HepG2 (cell line): ENCODE results near the gene EEF1A2. TPM values are rescaled to one million over a fixed set of nuclear protein-coding genes. Genes with fewer than 3 reads are reported as not detected.

Source experiments
- ADNP ChIP-seq: sonication (generic); formaldehyde crosslinking; IDR thresholded peaks from 2 replicates; pipeline ENCODE4 v1.4.0; 2020; ENCODE audit warnings: missing genetic modification reagents
- CENPBD1 ChIP-seq: sonication (generic); formaldehyde crosslinking; IDR thresholded peaks from 2 replicates; pipeline ENCODE4 v1.8.0; 2022; ENCODE audit warnings: missing genetic modification reagents, low read depth, mild to moderate bottlenecking, borderline replicate concordance
- DR1 ChIP-seq: sonication (generic); formaldehyde crosslinking; IDR thresholded peaks from 2 replicates; pipeline ENCODE4 v1.8.0; 2021; ENCODE audit warnings: mild to moderate bottlenecking, missing genetic modification reagents, inconsistent platforms
- HMGXB3 ChIP-seq: sonication (generic); formaldehyde crosslinking; IDR thresholded peaks from 2 replicates; pipeline ENCODE4 v1.4.0; 2020; ENCODE audit warnings: missing genetic modification reagents, borderline replicate concordance
- JUND ChIP-seq: sonication (generic); formaldehyde crosslinking; IDR thresholded peaks from 2 replicates; pipeline ENCODE4 v1.8.0; 2022; ENCODE audit warnings: mild to moderate bottlenecking, missing genetic modification reagents
- MAF1 ChIP-seq: sonication (generic); formaldehyde crosslinking; IDR thresholded peaks from 2 replicates; pipeline ENCODE4 v1.5.0; 2020; ENCODE audit warnings: missing genetic modification reagents, borderline replicate concordance
- MLXIP ChIP-seq: sonication (generic); formaldehyde crosslinking; IDR thresholded peaks from 2 replicates; pipeline ENCODE4 v1.9.0; 2021; ENCODE audit warnings: missing genetic modification reagents, borderline replicate concordance
- PCBP2 ChIP-seq: fragments of 200-400 bp; formaldehyde crosslinking; optimal IDR thresholded peaks from 2 replicates; pipeline ENCODE3; 2018; ENCODE audit warnings: low read length, low read depth; ENCODE audit not compliant: poor library complexity, severe bottlenecking
- PREB ChIP-seq: sonication (generic); formaldehyde crosslinking; IDR thresholded peaks from 2 replicates; pipeline ENCODE4 v1.4.0; 2020; ENCODE audit warnings: missing genetic modification reagents
- RARA ChIP-seq: IDR thresholded peaks from 2 replicates; pipeline ENCODE4 v1.6.1; 2016; ENCODE audit warnings: missing genetic modification reagents, missing compliant biosample characterization
- RELA ChIP-seq: sonication (generic); formaldehyde crosslinking; IDR thresholded peaks from 2 replicates; pipeline ENCODE4 v1.4.0; 2020; ENCODE audit warnings: missing genetic modification reagents
- SMC3 ChIP-seq: IDR thresholded peaks from 2 replicates; pipeline ENCODE4 v1.6.1; 2011; ENCODE audit warnings: low read length, improper control_type of control experiment
- ZBTB38 ChIP-seq: sonication (generic); formaldehyde crosslinking; IDR thresholded peaks from 2 replicates; pipeline ENCODE4 v1.5.1; 2020; ENCODE audit warnings: mild to moderate bottlenecking, missing genetic modification reagents
- ZMYM4 ChIP-seq: sonication (generic); formaldehyde crosslinking; IDR thresholded peaks from 2 replicates; pipeline ENCODE4 v1.8.1; 2023; ENCODE audit warnings: mild to moderate bottlenecking, missing genetic modification reagents
- ZNF652 ChIP-seq: IDR thresholded peaks from 2 replicates; pipeline ENCODE4 v1.6.1; 2016; ENCODE audit warnings: low read depth, borderline replicate concordance
- ZNF7 ChIP-seq: IDR thresholded peaks from 2 replicates; pipeline ENCODE4 v1.6.1; 2016; ENCODE audit warnings: missing biosample characterization, missing genetic modification reagents
- ZNF83 ChIP-seq: sonication (generic); formaldehyde crosslinking; IDR thresholded peaks from 2 replicates; pipeline ENCODE4 v1.4.0; 2020; ENCODE audit warnings: missing genetic modification reagents, mild to moderate bottlenecking, borderline replicate concordance
- ZNF891 ChIP-seq: sonication (generic); formaldehyde crosslinking; IDR thresholded peaks from 2 replicates; pipeline ENCODE4 v1.5.0; 2020; ENCODE audit warnings: mild to moderate bottlenecking, missing genetic modification reagents
- polyA plus RNA-seq, 8 experiments: library from polyadenylated mRNA; depleted of rRNA in 3 of 8; stranded (reverse) in 7 of 8; unstranded in 1 of 8; fragments of >200 nt; fragmentation: Illumina TruSeq in 4 of 8; extraction: Trizol in 4 of 8; gene quantifications; 2 replicates each; pipeline versions ENCODE4 v1.2.1 to v1.2.3, GENCODE V29; 2011 to 2016; ENCODE audit warnings: low read depth in 4 of 8, missing spikeins in 1 of 8, mixed read lengths in 1 of 8; ENCODE audit not compliant: insufficient read depth in 1 of 8
- total RNA-seq, 5 experiments: library from RNA; depleted of rRNA; stranded (reverse); fragments of >200 nt; fragmentation: Illumina TruSeq; extraction: Trizol; gene quantifications; 2 replicates each; pipeline ENCODE4 v1.2.3, GENCODE V29; 2016; ENCODE audit warnings: low read depth in 1 of 5
- TF ChIP-seq, protein P1 (sequence below): sonication (generic); formaldehyde crosslinking; conservative IDR thresholded peaks from 2 replicates; pipeline ENCODE4 v1.8.1; 2023; ENCODE audit warnings: missing genetic modification reagents

The EEF1A2 gene
- total and polyA plus RNA-seq, 2 of the 13 experiments (the other 11 are each of a cell fraction or from before 2014, with no cell fraction given), result 0.44 to 0.87 TPM

GRCh38 chr20:63537525-63538203 lies 38.8 kb upstream of the EEF1A2 start (continued):
- no peak for TF ChIP-seq MLXIP
- peak; percentile 70; the same call in 1 of the 2 replicates for TF ChIP-seq ADNP
- TF ChIP-seq, protein P1, sequence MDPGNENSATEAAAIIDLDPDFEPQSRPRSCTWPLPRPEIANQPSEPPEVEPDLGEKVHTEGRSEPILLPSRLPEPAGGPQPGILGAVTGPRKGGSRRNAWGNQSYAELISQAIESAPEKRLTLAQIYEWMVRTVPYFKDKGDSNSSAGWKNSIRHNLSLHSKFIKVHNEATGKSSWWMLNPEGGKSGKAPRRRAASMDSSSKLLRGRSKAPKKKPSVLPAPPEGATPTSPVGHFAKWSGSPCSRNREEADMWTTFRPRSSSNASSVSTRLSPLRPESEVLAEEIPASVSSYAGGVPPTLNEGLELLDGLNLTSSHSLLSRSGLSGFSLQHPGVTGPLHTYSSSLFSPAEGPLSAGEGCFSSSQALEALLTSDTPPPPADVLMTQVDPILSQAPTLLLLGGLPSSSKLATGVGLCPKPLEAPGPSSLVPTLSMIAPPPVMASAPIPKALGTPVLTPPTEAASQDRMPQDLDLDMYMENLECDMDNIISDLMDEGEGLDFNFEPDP (CRISPR knock-in tag), result no peak
- TF ChIP-seq MAF1 (CRISPR knock-in tag), result peak; percentile 79; the same call in 1 of the 2 replicates
- no peak for TF ChIP-seq ZNF652 (CRISPR knock-in tag)
- TF ChIP-seq ZBTB38 (CRISPR knock-in tag), result peak; percentile 95
- TF ChIP-seq HMGXB3 (CRISPR knock-in tag), result peak; percentile 83
- peak; percentile 61; the same call in 1 of the 2 replicates for TF ChIP-seq DR1 (CRISPR knock-in tag)
- no peak for TF ChIP-seq CENPBD1 (CRISPR knock-in tag)
- 0 out of 2 replicates have a peak, but pooled peaks have one; percentile 72 for TF ChIP-seq ZNF83 (CRISPR knock-in tag)
- no peak for TF ChIP-seq PCBP2
- no peak; the same call in 1 of the 2 replicates for TF ChIP-seq PREB (CRISPR knock-in tag)
- TF ChIP-seq RARA (CRISPR knock-in tag), result peak; percentile 35; the same call in 1 of the 2 replicates
- no peak for TF ChIP-seq JUND (CRISPR knock-in tag)
- no peak for TF ChIP-seq ZMYM4
- TF ChIP-seq ZNF891 (CRISPR knock-in tag), result peak; percentile 96
- TF ChIP-seq SMC3, result peak; percentile 74; the same call in 1 of the 2 replicates
- TF ChIP-seq RELA (CRISPR knock-in tag), result peak; percentile 98; the same call in 1 of the 2 replicates
- no peak for TF ChIP-seq ZNF7 (CRISPR knock-in tag)
